ENCODE data around the gene REP15. TPM values are rescaled to one million over a fixed set of nuclear protein-coding genes. Genes with fewer than 3 reads are reported as not detected.

REP15 gene
- total and polyA plus RNA-seq, 12 donors, result 3.2 to 10.6 (median 5.9) TPM

DNA sequence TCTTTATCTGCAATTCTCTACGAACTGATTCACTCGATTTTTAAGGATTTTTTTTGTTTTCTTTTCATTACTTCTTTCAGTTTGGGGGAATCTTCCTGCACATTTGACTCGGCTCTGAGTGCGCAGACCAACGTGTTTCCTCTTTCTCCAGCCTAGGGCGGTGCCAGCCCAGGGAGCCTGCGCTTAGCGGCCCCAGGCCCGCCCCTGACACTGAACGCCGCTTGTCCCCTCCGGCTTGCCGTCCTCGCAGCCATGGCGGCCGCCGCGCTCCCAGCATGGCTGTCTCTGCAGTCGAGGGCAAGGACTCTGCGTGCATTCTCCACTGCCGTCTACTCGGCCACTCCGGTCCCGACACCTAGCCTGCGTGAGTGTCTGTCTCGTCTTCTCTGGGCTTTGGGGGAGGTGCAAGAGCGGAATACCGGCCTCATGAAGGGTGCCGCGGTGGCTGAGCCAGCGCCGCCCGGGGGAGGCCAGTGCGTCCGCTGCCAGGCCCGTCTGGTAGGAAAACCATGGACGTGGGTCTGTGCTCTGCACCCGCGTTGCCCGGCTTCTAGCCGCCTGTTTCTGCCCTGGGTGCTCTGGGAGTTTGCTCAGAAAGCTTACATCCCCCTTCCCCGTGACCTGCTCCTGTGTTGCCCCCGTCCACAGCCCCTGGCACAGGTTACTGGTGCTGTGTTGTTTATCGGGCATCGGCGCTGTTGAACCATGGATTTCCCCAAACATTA, 14.5 kb downstream of the REP15 start, which contains the start of gene MRPS35:
Gene MRPS35, plus strand, starts transcription at position 241 of the 725 bp plus-strand sequence. Its CDS starts 12 bp downstream, at position 253.
- ATAC-seq, result peak; percentile 97 to 99 (median 98)
- Histone ChIP-seq H3K27ac (peak within 1 kb of the TSS; percentile 36 to 90 (median 82)), H3K36me3 (peaks cover 0 to 20% (median 0%) of the 10 kb centered on the region in 9 donors), H3K4me3 (peak within 1 kb of the TSS; percentile 62 to 98 (median 87)), H3K27me3 (no peaks in the 10 kb centered on the region), H3K4me1 (peaks cover 0 to 26% (median 17%) of the 10 kb centered on the region in 9 donors), H3K9me3 (no peaks in the 10 kb centered on the region)
- TF ChIP-seq, protein P1, sequence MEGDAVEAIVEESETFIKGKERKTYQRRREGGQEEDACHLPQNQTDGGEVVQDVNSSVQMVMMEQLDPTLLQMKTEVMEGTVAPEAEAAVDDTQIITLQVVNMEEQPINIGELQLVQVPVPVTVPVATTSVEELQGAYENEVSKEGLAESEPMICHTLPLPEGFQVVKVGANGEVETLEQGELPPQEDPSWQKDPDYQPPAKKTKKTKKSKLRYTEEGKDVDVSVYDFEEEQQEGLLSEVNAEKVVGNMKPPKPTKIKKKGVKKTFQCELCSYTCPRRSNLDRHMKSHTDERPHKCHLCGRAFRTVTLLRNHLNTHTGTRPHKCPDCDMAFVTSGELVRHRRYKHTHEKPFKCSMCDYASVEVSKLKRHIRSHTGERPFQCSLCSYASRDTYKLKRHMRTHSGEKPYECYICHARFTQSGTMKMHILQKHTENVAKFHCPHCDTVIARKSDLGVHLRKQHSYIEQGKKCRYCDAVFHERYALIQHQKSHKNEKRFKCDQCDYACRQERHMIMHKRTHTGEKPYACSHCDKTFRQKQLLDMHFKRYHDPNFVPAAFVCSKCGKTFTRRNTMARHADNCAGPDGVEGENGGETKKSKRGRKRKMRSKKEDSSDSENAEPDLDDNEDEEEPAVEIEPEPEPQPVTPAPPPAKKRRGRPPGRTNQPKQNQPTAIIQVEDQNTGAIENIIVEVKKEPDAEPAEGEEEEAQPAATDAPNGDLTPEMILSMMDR (IDR thresholded peaks at IDR 0.05), result peak in 1 of 9 donors; percentile 6
- 0% methylated on average over 46 of the region's 46 CpGs for WGBS, 2 donors
- intact Hi-C loops (cut with DNase I), result no loop called here
- peak; percentile 92 to 93 for DNase-seq

DNA sequence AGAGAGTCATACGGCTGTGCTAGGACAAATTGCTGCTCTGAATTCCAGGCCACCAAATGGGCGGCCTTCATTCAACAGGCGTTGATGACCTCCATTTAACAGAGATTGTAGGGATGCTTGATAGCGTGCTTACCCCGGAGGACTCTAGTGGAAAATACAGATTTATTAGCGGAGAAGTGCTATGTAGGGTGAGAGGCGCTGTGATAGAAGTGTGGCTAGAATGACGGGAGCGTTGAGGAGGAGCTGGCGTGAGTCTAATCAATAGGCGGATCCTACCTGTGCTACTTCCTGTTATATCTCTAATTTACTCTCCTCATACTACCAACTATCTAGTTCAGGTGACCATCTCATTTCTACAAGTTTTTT, 15.1 kb downstream of the REP15 start:
- TF ChIP-seq, protein P1 (IDR thresholded peaks at IDR 0.05), result no peak
- Histone ChIP-seq H3K4me3 (peak overlapping the region; percentile 62 to 98 (median 87)), H3K4me1 (peaks cover 0 to 26% (median 17%) of the 10 kb centered on the region in 9 donors), H3K27me3 (no peaks in the 10 kb centered on the region), H3K36me3 (peaks cover 0 to 23% (median 2%) of the 10 kb centered on the region in 9 donors), H3K27ac (peak overlapping the region; percentile 36 to 90 (median 82)), H3K9me3 (no peaks in the 10 kb centered on the region)
- WGBS, 2 donors, result 0 to 1% methylated on average over 11 of the region's 11 CpGs
- DNase-seq, result no peak
- peak in 1 of 8 donors; percentile 10 for ATAC-seq
- intact Hi-C loops (cut with DNase I), result no loop called here

DNA sequence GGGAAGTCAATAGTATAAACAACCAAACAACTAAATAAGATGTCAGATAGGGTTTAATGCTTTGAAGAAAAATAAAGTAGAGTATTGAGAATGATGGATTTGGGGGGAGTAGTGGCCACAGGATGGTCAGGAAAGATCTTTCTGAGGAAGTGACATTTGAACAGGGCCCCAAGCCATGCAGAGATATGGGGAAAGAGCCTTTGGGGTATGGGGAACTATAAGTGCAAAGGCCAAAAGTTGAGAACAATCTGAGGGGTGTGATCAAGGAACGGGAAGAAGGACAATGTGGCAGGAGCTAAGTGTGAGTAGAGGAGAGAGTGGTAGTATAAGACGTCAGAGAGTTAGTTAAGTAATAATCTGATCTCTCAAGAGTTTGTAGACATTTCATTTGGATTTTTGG, 15.7 kb downstream of the REP15 start:
- Histone ChIP-seq H3K9me3 (no peaks in the 10 kb centered on the region), H3K4me1 (peaks cover 0 to 26% (median 17%) of the 10 kb centered on the region in 9 donors), H3K4me3 (peak overlapping the region in 6 of 10 donors; percentile 83 to 94 (median 88)), H3K27ac (no peak overlapping the region), H3K36me3 (peaks cover 0 to 29% (median 8%) of the 10 kb centered on the region in 9 donors), H3K27me3 (no peaks in the 10 kb centered on the region)
- ATAC-seq (no peak), DNase-seq (no peak)
- TF ChIP-seq, protein P1 (IDR thresholded peaks at IDR 0.05), result no peak
- 73 to 78% methylated on average over 2 of the region's 2 CpGs for WGBS, 2 donors
- intact Hi-C loops (cut with DNase I), result no loop called here

DNA sequence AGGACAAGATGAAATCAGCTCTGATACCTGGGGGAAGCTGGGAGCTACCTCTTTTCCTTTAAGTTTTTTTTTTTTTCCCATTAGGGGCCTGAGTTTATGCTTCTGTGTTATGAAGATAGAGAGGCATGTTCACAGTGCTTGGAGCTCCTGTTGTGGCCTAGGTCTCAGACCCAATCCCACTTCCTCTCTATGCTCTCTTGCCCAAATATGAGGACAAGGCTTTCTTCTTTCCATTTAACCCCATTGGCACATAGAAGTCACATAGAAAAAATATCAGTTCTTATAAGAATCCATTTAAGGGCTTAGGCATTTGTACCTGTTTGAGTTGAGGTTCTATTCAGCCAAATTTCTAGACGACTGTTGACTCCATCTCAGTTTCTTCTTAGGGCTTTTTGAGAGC, 27.0 kb downstream of the REP15 start:
- 89 to 90% methylated on average over 1 of the region's 1 CpG for WGBS, 2 donors
- Histone ChIP-seq H3K4me3 (no peak overlapping the region), H3K4me1 (no peaks in the 10 kb centered on the region), H3K27me3 (no peaks in the 10 kb centered on the region), H3K9me3 (no peaks in the 10 kb centered on the region), H3K27ac (no peak overlapping the region), H3K36me3 (peaks cover 0 to 100% (median 42%) of the 10 kb centered on the region in 9 donors)
- DNase-seq, result no peak
- ATAC-seq, result no peak
- TF ChIP-seq, protein P1 (IDR thresholded peaks at IDR 0.05), result no peak
- intact Hi-C loops (cut with DNase I), result no loop called here
